ENCODE data around the gene SLC13A1.

Gene SLC13A1

GRCh38 chr7:123067814-123068213 lies 132.0 kb downstream of the SLC13A1 start:
- no peaks in the 10 kb centered on the region for H3K27me3 ChIP-seq (ENCODE audit: insufficient read depth, insufficient read length)
- no peaks in the 10 kb centered on the region for H3K9me3 ChIP-seq (ENCODE audit: insufficient read depth, low read length)
- no peaks in the 10 kb centered on the region for H3K36me3 ChIP-seq (ENCODE audit: insufficient read depth, insufficient read length, low read length)
- TF ChIP-seq ZNF274 (IDR thresholded peaks at IDR 0.05; ENCODE audit: low read depth, low read length) (no peak), YY1 (IDR thresholded peaks at IDR 0.05; ENCODE audit: insufficient read depth, insufficient read length) (no peak), SUZ12 (IDR thresholded peaks at IDR 0.05; ENCODE audit: extremely low read depth, insufficient read depth, insufficient read length) (no peak)
- no peak overlapping the region for H3K9ac ChIP-seq (ENCODE audit: insufficient read length, low read depth)
- DNase-seq (ENCODE audit: low read depth, low spot score), result no peak
- no peak overlapping the region for H3K4me3 ChIP-seq (ENCODE audit: insufficient read length, low read depth)
- H3K4me1 ChIP-seq (ENCODE audit: insufficient read depth, insufficient read length), result no peaks in the 10 kb centered on the region
